Right atrium auricular region (tissue), 2 donors: ENCODE measurements around the gene CHCT1. TPM values are rescaled to one million over a fixed set of nuclear protein-coding genes. Genes with fewer than 3 reads are reported as not detected.
"Not testable (repeated sequence)": the region's sequence is repeated elsewhere in the genome, so short reads cannot be mapped to it uniquely, and the experiment has no call there.

Source experiments
- DNase-seq: peaks from one replicate; pipeline ENCODE4 v3.0.0-alpha.2; 2019; ENCODE audit warnings: low spot score
- H3K27ac ChIP-seq, 2 donors: fragments of 200-600 bp; sonication (generic); 1 replicate in 1 of 2; 2 replicates in 1 of 2; pipeline ENCODE4 v1.5.1; 2016 to 2019
- H3K27me3 ChIP-seq, 2 donors: fragments of 200-600 bp; sonication (generic); one replicate each; pipeline versions ENCODE4 v1.5.1 to v1.6.0; 2017 to 2019
- H3K36me3 ChIP-seq: fragments of 200-600 bp; sonication (generic); one replicate; pipeline ENCODE4 v1.5.1; 2016
- H3K4me1 ChIP-seq, 2 donors: fragments of 200-600 bp; sonication (generic); one replicate each; pipeline versions ENCODE4 v1.5.1 to v1.6.0; 2017 to 2019
- H3K4me3 ChIP-seq, 2 donors: fragments of 200-600 bp; sonication (generic); 1 replicate in 1 of 2; 2 replicates in 1 of 2; pipeline ENCODE4 v1.5.1; 2017 to 2019; ENCODE audit warnings: mild to moderate bottlenecking in 1 of 2, moderate library complexity in 1 of 2
- H3K9me3 ChIP-seq, 2 donors: fragments of 200-600 bp; sonication (generic); one replicate each; pipeline ENCODE4 v1.5.1; 2019
- CTCF ChIP-seq, 2 donors: fragments of 200-600 bp; sonication (generic); IDR thresholded peaks; one replicate each; pipeline ENCODE4 v1.5.1; 2019; ENCODE audit warnings: antibody characterized with exemption in 2 of 2
- total RNA-seq, 2 donors: library from RNA; depleted of rRNA; stranded (reverse); fragments of >200 nt; gene quantifications; one replicate each; pipeline ENCODE4 v1.1.0, GENCODE V29; 2016

Gene CHCT1
- not detected for total RNA-seq

GRCh38 chr17:60422162-60422665 lies at the start of gene CHCT1:
CHCT1 (plus strand) TSS chr17:60422489; CDS start chr17:60422593, 104 bp downstream.
- DNase-seq, result no peak

GRCh38 chr17:60372790-60373483 lies 49.4 kb upstream of the CHCT1 start:
- Histone ChIP-seq H3K9me3 (no peaks in the 10 kb centered on the region), H3K4me3 (no peak overlapping the region), H3K27me3 (no peaks in the 10 kb centered on the region), H3K27ac (no peak overlapping the region), H3K4me1 (no peaks in the 10 kb centered on the region), H3K36me3 (no peaks in the 10 kb centered on the region)
- TF ChIP-seq CTCF (IDR thresholded peaks at IDR 0.05), result no peak
- DNase-seq, result no peak

More at GRCh38 chr17:60422162-60422665, at the start of gene CHCT1:
- no peak for TF ChIP-seq CTCF (IDR thresholded peaks at IDR 0.05)
- Histone ChIP-seq H3K4me3 (peak within 1 kb of the TSS; percentile 35 to 57), H3K9me3 (no peaks in the 10 kb centered on the region), H3K36me3 (no peaks in the 10 kb centered on the region), H3K4me1 (peaks cover 0 to 3% of the 10 kb centered on the region in 2 donors), H3K27me3 (no peaks in the 10 kb centered on the region), H3K27ac (peak within 1 kb of the TSS in 1 of 2 donors; percentile 58)

GRCh38 chr17:60378187-60378586 lies 44.1 kb upstream of the CHCT1 start:
- H3K27ac ChIP-seq, H3K4me1 ChIP-seq, H3K4me3 ChIP-seq, H3K36me3 ChIP-seq, H3K9me3 ChIP-seq, H3K27me3 ChIP-seq, DNase-seq: not testable (repeated sequence)

GRCh38 chr17:60379461-60379860 lies 42.8 kb upstream of the CHCT1 start:
- H3K36me3 ChIP-seq, DNase-seq: not testable (repeated sequence)

GRCh38 chr17:60381958-60382357 lies 40.3 kb upstream of the CHCT1 start:
- H3K27ac ChIP-seq, result no peak overlapping the region
- H3K36me3 ChIP-seq, result no peaks in the 10 kb centered on the region
- no peak overlapping the region for H3K4me3 ChIP-seq
- no peak for DNase-seq
- H3K27me3 ChIP-seq, result no peaks in the 10 kb centered on the region
- no peak for TF ChIP-seq CTCF (IDR thresholded peaks at IDR 0.05)
- H3K4me1 ChIP-seq, result peaks cover 0 to 18% of the 10 kb centered on the region in 2 donors
- H3K9me3 ChIP-seq, result no peaks in the 10 kb centered on the region

More at GRCh38 chr17:60379461-60379860, 42.8 kb upstream of the CHCT1 start:
- not testable (repeated sequence) for H3K27me3 ChIP-seq, H3K9me3 ChIP-seq, H3K4me3 ChIP-seq, H3K4me1 ChIP-seq, H3K27ac ChIP-seq

DNA sequence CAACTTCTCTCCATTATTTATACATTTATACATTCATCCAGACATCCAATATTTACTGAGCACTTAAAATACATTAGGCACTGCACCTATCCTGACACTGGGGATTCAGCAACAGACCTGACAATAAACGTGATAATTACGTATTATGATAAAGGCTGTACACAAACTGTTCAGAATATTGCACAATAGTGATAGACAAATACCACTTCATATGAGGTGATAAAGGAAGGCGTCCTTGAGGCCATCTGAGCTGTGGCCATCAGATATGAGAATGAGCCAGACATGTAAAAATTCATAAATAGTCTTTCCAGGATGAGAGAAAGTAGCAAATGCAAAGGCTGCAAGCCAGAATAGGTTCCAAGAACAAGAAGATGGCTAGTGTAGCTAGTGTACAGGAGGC lies 38.9 kb upstream of the CHCT1 start:
- TF ChIP-seq CTCF (IDR thresholded peaks at IDR 0.05), result no peak
- Histone ChIP-seq H3K9me3 (no peaks in the 10 kb centered on the region), H3K27me3 (no peaks in the 10 kb centered on the region), H3K4me3 (no peak overlapping the region), H3K4me1 (peaks cover 0 to 20% of the 10 kb centered on the region in 2 donors), H3K36me3 (no peaks in the 10 kb centered on the region), H3K27ac (no peak overlapping the region)
- no peak for DNase-seq

- not testable (repeated sequence) for H3K9me3 ChIP-seq, H3K27me3 ChIP-seq, H3K27ac ChIP-seq, DNase-seq, H3K4me3 ChIP-seq, H3K36me3 ChIP-seq
- H3K4me1 ChIP-seq, result peaks cover 0 to 36% of the 10 kb centered on the region in 2 donors
These were observed 37.4 kb upstream of the CHCT1 start for GRCh38 chr17:60384921-60385320.
